ENCODE results near the gene ILDR1. TPM values are rescaled to one million over a fixed set of nuclear protein-coding genes. Genes with fewer than 3 reads are reported as not detected.
"Not testable (repeated sequence)": the region's sequence is repeated elsewhere in the genome, so short reads cannot be mapped to it uniquely, and the experiment has no call there.

ILDR1 gene
- total RNA-seq, 1 donor from 2014 or later = 3.7 TPM

DNA sequence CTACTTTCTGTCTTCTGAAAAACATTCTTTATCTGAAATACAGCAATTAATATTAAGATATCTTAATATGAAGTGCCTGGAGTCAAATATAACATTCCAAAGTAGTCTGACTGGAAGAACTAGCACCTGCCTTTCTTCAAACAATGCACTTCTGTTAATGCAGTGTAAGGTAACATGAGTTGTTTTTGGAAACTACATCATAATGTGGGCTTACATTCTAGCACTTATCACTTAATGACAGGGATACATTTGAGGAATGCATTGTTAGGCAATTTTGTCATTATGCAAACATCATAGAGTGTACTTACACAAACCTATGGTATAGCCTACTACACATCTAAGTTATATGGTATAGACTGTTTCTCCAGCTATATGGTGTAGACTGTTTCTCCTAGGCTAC, 78.6 kb downstream of the ILDR1 start:
- H3K4me1 ChIP-seq = no peaks in the 10 kb centered on the region
- no peaks in the 10 kb centered on the region for H3K27me3 ChIP-seq
- DNase-seq (ENCODE audit: extremely low spot score in 2 of 2) = no peak
- intact Hi-C loops (cut with DNase I) = no loop called here
- H3K27ac ChIP-seq = no peak overlapping the region
- H3K4me3 ChIP-seq = no peak overlapping the region
- no peaks in the 10 kb centered on the region for H3K36me3 ChIP-seq
- H3K9me3 ChIP-seq = no peaks in the 10 kb centered on the region
- TF ChIP-seq, protein P1, sequence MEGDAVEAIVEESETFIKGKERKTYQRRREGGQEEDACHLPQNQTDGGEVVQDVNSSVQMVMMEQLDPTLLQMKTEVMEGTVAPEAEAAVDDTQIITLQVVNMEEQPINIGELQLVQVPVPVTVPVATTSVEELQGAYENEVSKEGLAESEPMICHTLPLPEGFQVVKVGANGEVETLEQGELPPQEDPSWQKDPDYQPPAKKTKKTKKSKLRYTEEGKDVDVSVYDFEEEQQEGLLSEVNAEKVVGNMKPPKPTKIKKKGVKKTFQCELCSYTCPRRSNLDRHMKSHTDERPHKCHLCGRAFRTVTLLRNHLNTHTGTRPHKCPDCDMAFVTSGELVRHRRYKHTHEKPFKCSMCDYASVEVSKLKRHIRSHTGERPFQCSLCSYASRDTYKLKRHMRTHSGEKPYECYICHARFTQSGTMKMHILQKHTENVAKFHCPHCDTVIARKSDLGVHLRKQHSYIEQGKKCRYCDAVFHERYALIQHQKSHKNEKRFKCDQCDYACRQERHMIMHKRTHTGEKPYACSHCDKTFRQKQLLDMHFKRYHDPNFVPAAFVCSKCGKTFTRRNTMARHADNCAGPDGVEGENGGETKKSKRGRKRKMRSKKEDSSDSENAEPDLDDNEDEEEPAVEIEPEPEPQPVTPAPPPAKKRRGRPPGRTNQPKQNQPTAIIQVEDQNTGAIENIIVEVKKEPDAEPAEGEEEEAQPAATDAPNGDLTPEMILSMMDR (IDR thresholded peaks at IDR 0.05) = no peak
- no peak for TF ChIP-seq POLR2AphosphoS5 (IDR thresholded peaks at IDR 0.05; ENCODE audit: insufficient read depth in 1 of 2, low read depth in 1 of 2)
- TF ChIP-seq POLR2A (IDR thresholded peaks at IDR 0.05) = no peak

DNA sequence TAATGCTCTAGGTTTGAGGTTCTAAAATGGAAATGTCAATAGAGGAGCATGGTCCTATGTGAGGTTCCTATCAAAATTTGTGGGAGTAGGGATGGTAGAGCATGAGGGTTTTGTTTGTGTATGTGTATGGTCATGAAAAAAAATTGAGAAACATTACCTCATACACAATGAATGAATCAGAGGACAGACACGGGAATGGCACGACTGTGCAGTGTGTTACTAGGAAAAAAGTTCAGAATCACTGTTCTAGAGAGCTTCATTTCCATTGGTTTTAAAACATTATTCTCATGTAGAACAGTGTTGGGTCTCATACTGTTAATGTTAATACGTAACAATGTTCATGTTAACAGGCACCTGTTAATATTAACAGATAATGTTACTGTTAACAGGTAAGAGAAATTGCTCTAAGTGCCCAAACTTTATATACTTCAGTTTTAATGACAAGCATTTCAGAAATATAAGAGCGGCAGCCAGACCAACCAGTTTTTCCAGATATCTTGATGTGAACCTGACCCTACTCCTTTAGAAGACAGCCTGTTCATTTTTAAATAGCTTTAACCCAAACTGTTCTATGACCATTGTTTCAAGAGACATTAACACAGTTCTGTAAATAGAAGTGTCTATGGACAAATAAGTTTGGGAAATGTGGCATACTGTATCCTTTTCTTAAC, 79.8 kb downstream of the ILDR1 start:
- Histone ChIP-seq H3K4me1 (no peaks in the 10 kb centered on the region), H3K36me3 (no peaks in the 10 kb centered on the region), H3K4me3 (no peak overlapping the region), H3K27ac (no peak overlapping the region), H3K9me3 (no peaks in the 10 kb centered on the region), H3K27me3 (no peaks in the 10 kb centered on the region)
- intact Hi-C loops (cut with DNase I) = no loop called here
- TF ChIP-seq, protein P1 (IDR thresholded peaks at IDR 0.05) = no peak
- TF ChIP-seq POLR2A (IDR thresholded peaks at IDR 0.05) (no peak), POLR2AphosphoS5 (IDR thresholded peaks at IDR 0.05; ENCODE audit: insufficient read depth in 1 of 2, low read depth in 1 of 2) (no peak)
- DNase-seq (ENCODE audit: extremely low spot score in 2 of 2) = no peak

DNA sequence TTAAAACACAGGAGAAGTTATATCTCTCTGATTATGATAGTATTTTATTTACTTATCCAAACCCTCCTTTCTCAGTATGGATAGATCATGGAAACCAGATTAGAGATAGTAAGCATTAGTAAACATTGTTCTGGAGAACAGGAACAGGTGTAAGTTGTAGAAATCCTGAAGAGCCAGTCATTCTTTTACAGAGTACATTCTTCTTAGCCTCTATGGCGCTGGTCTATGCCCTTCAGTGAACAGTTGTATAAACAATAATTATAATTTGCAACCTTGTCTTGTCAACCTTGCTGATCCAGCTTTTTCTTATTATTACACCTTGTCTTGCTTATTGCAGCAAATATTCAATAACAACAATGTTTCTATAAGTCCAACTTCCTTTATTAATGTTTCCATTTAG, 80.5 kb downstream of the ILDR1 start:
- Histone ChIP-seq H3K27me3 (no peaks in the 10 kb centered on the region), H3K4me3 (no peak overlapping the region), H3K36me3 (no peaks in the 10 kb centered on the region), H3K4me1 (no peaks in the 10 kb centered on the region), H3K9me3 (no peaks in the 10 kb centered on the region), H3K27ac (no peak overlapping the region)
- no peak for DNase-seq (ENCODE audit: extremely low spot score in 2 of 2)
- TF ChIP-seq POLR2A (IDR thresholded peaks at IDR 0.05) (no peak), POLR2AphosphoS5 (IDR thresholded peaks at IDR 0.05; ENCODE audit: insufficient read depth in 1 of 2, low read depth in 1 of 2) (no peak)
- TF ChIP-seq, protein P1 (IDR thresholded peaks at IDR 0.05) = no peak
- intact Hi-C loops (cut with DNase I) = no loop called here

DNA sequence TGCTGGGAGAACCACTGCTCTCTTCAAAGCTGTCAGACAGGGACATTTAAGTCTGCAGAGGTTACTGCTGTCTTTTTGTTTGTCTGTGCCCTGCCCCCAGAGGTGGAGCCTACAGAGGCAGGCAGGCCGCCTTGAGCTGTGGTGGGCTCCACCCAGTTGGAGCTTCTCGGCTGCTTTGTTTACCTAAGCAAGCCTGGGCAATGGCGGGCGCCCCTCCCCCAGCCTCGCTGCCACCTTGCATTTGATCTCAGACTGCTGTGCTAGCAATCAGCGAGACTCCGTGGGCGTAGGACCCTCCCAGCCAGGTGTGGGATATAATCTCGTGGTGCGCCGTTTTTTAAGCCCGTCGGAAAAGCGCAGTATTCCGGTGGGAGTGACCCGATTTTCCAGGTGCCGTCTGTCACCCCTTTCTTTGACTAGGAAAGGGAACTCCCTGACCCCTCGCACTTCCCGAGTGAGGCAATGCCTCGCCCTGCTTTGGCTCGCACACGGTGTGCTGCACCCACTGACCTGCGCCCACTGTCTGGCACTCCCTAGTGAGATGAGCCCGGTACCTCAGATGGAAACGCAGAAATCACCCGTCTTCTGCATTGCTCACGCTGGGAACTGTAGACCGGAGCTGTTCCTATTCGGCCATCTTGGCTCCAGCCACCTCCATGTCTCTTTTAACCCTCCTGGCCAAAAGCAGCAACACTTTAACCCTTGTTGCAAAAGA, 83.7 kb downstream of the ILDR1 start:
- DNase-seq (ENCODE audit: extremely low spot score in 2 of 2); H3K9me3 ChIP-seq; H3K27ac ChIP-seq; H3K36me3 ChIP-seq; H3K4me1 ChIP-seq; H3K27me3 ChIP-seq; H3K4me3 ChIP-seq; intact Hi-C loops (cut with DNase I): not testable (repeated sequence)

Small RNA genes lying within 50 kb of the gene (small RNA-seq; reads per million reads assigned to genes)
- gene RF00019 = not detected

Other genes starting within 250 kb of the ILDR1 start
- gene IQCB1, start 187.2 kb downstream of the ILDR1 start, total RNA-seq = 12.3 TPM
- 2.2 TPM for gene EAF2, start 187.0 kb downstream of the ILDR1 start, total RNA-seq
- gene SLC15A2, start 127.8 kb downstream of the ILDR1 start, total RNA-seq = 0.49 TPM
- gene CD86, start 33.1 kb upstream of the ILDR1 start, total RNA-seq = 0.98 TPM
- gene CASR, start 161.4 kb upstream of the ILDR1 start, total RNA-seq = not detected